Lower leg skin (tissue), 3 donors: Measurements from ENCODE around the gene GATAD2B.

Experiments
- CTCF ChIP-seq, 3 donors: fragments of 450-650 bp; IDR thresholded peaks; one replicate each; pipeline ENCODE4 v1.5.1; 2016; ENCODE audit warnings: antibody characterized with exemption in 3 of 3, mild to moderate bottlenecking in 3 of 3, moderate library complexity in 2 of 3
- POLR2A ChIP-seq, 2 donors: fragments of 450-650 bp; IDR thresholded peaks; one replicate each; pipeline ENCODE4 v1.6.1; 2016 to 2017; ENCODE audit warnings: antibody characterized with exemption in 2 of 2, mild to moderate bottlenecking in 1 of 2, moderate library complexity in 1 of 2

GRCh38 chr1:153872934-153873333 lies 49.8 kb downstream of the GATAD2B start:
- TF ChIP-seq CTCF (IDR thresholded peaks at IDR 0.05) = no peak
- TF ChIP-seq POLR2A (IDR thresholded peaks at IDR 0.05) = no peak
